HG03108 (cell line): ENCODE results near the gene ENTHD1.
"Not testable (repeated sequence)": the region's sequence is repeated elsewhere in the genome, so short reads cannot be mapped to it uniquely, and the experiment has no call there.

Experiments
- ATAC-seq: cut with Tn5 transposase; IDR thresholded peaks from one replicate; pipeline ENCODE4 v1.9.1; 2021; ENCODE audit warnings: moderate library complexity; ENCODE audit not compliant: unreplicated experiment

The ENTHD1 gene

DNA sequence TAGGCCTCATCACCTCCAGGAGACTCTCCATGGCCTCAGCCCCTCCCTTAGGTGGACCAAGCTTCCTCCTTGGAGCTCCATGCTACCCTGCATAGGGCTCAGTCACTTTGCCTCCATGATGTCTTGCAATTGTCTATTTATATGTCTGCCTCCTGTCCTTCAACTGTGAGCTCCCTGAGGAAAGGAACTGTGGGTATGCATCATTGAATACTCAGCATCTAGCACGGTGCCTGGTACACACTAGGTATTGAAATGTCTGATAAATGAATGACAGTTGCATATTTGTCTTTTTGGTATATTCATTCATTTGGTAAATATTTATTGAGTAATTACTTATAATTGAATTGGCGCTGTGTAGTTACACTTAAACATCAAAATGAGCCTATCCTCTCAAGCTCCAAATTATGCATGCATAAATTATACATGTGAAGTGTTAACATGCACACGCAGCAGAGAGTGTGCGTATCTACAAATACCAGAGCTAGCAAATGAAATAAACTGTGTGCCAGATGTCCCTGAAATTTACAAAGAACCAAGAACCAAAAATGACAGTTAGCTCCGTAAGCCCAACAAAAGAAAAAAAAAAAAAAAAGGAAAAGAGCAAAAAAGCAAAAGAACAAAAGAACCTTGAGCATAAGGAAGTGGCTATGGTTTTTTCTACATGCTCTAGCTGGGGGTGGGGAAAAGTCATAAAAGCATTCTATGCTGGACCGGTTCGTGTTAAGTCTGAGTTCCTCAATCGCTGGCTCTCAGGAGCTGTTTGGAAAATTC is 32.5 kb upstream of the ENTHD1 start:
- no peak for ATAC-seq

DNA sequence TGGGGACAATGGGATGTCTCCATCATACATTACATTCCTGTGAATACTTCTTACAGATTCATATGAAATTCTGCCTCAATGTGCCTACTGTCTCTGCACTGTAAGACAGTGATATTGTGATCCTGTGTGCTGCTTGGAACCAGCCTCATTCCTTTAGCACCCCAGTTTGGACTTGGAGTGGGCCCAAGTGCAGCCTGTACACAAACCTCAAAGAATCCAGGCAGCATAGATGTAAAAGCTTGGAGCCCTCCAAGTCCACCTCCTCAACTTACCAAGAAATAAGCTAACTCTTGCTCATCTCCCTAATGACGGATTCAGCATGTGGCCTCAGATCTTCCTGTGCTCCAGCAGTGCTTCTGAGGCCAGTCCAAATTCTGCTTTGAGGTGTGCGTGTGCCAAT is 31.7 kb upstream of the ENTHD1 start:
- ATAC-seq: no peak

DNA sequence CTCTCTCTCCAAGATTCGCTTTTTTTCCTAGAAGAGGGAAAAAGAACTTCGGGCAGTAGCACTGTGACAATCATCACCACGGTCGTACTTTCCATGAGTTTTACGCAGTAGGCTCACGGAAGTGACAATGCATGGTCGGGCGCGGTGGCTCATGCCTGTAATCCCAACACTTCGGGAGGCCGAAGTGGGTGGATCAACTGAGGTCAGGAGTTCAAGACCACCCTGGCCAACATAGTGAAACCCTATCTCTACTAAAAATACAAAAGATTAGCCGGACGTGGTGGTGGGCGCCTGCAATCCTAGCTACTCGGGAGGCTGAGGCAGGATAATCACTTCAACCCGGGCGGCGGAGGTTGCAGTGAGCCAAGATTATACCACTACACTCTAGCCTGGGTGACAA is 30.7 kb upstream of the ENTHD1 start:
- no peak for ATAC-seq

DNA sequence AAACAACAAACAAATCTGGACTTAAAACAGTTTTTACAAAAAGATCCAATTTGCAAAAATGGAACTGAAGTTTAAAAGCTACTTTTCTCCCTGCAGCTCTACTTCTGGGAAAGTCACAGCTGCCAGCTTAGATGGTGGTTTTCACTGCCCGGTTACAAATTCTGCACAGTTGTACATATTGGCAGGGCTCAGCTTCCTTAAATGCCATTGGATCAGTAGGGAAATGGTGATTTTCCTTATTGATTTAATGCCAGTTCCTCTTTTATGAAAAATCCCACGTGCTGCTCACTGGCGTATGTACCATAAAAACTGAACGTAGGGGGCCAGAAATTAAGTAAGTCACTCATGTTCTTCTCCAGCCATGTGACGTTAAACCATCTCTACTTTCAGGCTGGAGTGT is 30.1 kb upstream of the ENTHD1 start:
- no peak for ATAC-seq

DNA sequence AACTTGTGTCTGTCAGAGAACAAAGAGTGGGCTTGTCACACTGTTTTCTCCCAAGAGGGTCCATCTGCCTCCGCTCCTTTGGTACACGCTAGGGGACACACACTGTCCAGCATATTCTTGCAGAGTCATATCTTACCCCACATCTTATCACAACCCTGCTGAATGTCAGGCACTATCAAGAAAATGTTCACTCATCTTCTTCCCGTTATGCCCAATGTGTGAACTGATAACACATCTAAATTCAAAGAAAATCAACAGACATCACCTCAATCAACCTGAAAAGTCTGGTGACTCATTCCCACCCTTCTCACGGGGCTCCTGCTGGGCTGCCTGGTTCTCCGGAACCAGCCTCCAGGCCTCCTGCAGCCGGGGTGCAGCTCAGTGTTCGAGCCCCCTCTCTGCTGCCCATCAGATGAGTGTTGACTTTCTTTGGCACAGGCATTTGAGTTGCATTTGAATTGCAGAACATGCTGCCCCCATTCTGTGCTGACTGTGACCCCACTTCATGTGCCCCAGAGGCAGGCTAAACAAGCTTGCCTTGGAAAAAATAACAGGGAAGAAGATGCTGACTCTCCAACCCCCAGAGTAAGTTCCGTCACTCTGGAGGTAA is 26.7 kb upstream of the ENTHD1 start:
- ATAC-seq: no peak

DNA sequence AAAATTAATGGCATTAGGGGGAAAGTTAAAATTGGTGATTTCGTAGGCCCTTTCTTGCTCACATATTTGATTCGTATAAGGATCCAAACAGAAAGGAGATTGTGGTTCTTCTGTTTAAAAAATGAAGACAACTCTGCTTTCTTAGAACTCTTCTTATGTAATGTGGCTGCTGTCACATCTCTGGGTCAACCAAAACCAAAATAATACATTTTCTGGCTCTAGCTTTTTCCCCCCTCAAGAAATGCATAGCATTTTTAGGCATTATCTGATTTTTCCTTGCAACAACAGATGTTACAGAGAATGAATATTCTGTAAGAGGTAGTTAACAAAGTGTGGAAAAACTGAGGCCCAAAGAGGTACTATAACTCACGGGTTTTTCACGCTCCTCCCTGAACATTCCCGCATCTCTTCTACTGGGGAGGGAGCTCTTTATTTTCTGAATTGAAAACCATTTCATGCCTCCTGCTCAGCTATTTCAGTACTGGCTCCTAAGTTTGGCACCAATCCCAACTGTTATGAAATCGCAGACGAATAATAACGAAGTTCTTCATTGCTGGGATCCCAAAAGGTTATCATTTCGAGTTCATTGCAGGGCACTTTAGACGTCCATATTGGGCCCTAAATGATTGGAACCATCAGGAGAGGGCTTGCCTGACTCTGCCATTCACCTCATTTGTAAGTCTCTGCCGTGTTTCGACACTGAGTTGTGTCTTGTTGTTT is 24.4 kb upstream of the ENTHD1 start:
- ATAC-seq: no peak

DNA sequence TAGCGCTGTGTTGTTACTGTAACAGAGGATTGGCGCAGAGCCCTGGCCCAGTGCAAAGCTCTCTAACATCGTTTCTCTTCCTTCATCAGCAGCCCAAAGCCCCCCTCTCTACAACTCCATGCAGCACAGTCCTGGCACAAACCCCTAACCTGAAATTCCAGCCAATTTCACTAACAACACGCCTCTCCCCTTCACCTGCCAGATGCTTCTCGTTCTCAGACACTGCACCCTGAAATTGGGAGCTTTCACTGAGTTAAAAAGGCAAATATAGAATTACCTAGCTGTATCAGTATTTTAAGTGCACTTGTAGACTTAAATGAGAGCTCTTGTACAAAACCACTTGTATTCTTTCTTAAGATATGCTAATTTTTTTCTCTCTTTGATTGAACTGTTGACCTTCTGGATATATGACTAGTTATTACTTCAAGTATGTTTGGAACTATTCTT is 23.7 kb upstream of the ENTHD1 start:
- no peak for ATAC-seq

DNA sequence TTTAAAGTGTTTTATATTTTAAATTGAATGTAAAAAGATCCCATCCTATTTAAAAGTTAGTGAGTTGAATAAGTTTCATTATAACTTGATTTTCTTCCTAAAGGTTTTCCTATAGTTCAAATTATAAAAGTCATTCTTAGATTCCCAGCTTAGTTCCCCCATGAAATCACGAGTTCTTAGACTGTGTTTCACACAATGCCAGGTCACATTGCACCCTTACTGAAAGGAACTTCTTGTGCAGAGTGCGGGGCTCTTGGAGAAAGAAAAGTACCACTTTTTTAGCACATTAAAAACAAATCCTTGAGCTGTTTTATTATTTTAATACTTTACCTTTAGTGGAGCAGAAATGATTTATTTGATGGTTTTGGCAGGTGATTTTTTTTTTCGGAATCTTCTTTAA is 22.9 kb upstream of the ENTHD1 start:
- ATAC-seq: no peak

DNA sequence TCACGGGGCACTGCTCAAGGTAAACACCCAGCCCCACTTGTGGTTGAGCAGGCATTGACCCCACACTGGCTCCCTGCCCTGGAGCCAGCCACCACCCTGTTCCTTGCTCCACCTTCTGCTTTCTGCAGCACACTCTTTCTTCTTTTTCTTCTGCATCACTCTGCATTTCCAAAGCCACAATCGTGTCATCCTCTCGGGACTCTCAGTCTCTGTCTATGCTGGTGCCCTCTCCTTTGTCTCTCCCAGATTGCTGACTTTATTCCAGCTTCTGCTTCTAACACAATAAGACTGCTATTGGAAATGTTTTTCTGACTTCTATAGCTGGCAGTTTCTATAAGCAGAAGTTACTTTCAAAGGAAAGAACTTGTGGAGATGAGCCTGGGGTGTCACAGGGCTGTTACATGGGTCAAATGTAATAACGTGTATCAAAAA is 21.8 kb upstream of the ENTHD1 start:
- ATAC-seq: no peak

DNA sequence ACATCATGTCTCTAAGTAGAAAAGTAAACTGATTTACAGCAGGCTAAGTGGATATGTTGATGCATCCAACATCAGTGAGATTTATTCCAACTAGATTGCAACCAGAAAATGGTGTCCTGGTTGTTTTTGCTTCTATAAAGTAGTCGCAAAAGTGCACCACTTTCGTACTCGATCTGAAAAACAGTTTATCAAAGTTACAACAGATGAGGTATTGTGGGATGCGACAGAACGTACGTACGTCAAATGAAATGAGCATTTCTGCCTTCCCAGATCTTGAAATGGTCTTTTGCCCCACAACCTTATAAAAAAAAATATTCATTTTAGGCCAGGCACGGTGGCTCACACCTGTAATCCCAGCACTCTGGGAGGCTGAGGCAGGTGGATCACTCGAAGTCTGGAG is 21.0 kb upstream of the ENTHD1 start:
- ATAC-seq: no peak

DNA sequence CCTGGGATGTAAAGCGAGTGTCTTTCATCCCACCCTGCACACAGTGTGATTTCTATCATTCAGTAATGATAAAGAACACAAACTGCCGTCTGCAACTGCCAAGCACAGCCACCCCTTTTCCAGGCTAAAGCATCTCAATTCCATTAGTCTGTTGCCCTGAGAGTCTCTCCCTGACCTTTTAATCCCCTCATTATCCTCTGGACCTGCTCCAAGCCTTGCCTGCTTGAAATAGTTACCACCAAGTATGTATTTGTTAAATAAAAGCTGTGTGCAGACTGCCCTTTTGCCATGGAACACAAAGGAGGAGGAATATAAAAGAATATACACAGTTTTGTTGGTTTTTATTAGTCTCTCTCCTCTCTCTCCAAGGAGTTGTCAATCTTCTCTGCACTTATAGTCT is 20.3 kb upstream of the ENTHD1 start:
- ATAC-seq: no peak

DNA sequence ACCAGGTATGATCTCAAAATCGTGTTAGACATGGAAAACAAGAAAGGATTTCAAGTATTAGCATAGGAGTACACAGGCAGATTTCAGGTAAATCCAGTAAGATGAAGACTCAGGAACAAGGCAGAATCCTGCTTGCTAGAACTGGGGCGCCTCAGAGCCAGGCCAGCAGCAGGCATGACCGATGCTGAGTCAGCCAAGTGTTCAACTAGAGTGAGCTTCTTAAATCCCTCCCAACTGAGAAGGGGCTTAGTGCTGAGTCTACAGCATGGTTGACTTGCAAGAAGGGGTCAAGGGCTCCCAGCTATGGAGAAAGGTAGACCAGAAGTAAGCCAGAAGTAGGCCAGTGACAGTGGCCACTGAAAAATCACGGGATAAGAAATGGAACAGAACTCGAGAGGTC is 19.8 kb upstream of the ENTHD1 start:
- ATAC-seq: no peak

DNA sequence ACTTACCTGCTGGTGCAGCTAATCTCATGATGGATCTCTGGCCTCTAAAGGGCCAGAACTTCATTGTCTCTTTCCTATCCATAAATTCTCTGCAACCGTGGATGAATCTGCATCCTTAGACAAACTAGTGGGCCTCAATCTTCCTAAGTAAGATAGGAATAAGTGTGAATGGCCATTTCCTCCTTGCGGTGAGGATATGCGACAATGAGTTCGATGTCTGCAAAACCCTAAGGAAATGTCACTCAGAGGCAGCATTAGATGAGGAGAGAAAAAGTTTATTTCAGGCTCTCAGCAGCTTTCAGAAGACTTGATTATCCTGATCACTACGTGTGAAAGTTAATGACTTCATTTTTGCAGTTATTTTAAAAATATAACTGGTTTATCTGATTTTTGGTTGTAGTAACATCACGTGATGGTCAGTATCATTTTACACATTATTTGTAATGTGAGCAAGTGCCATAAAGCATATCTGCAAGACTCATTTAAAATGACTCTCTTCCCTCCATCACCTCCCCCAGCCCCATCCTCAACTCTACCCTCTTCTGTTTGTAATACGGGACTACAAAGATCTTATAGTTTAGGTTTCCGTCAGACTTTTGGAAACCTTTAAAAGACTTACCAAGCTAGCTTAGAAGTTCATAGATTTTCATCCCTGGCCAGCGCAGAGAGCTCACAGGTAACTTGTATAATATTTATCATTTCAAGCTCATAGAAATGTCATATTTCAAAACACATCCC is 17.5 kb upstream of the ENTHD1 start:
- ATAC-seq: no peak

DNA sequence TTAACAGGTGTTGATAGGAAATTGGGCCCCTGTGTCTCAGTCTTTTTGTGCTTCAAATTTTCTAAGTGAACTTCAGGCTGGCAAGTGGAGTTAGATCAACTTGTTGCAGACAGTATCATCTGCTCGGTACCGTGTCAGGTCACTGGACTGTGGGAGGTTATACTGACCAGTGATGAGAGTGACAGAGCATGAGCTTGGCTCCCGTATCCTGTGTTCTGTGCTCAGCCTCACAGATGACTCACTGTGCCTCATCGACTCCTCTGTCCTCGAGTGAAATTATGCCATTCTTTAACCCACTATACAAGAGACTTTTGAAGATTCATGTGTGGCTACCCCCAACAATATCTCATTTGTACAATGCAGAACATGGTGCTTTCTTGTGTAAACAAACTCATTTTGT is 15.2 kb upstream of the ENTHD1 start:
- no peak for ATAC-seq

DNA sequence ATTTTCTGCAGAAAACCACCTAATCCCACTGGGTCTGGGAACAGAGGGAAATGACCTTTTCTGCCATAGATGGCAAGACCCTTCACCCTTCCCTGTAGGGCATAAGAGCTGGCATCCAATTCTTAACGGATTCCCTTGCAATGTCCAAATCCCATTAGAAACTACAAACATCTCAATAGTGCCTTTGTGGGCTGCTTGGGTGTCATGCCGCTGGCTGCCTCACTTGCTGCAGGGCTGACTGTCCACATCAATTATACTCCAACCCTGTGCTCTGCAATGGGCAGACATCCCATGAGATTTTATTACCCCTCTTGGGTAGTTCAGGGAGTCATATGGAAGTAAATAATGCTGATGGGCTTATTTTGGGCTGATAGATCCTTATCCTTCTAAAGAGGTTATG is 14.6 kb upstream of the ENTHD1 start:
- ATAC-seq: no peak

DNA sequence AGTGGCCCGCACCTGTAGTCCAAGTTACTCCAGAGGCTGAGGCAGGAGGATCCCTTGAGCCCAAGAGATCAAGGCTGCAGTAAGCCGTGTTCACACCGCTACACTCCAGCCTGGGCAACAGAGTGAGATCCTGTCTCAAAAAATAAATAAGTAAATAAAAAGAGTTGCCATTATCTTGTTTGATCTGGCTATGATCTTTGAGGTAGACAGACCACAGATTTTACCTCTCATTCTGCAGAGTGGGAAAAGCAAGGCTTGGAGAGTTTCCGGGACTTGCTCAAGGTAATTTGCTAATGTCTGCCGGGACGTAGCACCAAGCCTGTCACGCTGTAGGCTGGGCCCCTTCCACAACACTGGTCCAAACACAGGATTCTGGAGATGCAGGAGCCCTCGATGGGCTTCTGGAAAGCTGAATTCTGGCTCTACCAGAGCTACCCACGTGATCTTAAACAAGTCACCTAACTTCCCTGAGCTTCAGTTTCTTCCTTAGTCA is 14.1 kb upstream of the ENTHD1 start:
- no peak for ATAC-seq

DNA sequence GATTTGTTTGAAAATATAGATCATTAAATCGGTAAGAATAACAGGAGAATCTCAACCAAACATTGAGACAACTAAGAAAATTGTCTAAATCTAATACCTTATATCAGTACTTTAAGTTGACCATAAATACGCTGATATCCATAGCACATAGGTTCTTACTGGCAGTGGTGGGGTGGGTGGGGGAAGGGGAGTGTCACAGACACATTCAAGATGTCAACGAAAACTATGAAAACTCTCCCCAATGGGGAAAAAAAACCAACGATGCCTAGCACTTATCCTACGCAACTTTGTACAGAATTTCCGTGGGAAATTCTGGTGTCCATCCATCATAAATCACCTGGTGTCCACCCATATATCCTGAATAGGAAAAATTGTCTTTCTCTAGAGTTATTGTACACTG is 13.5 kb upstream of the ENTHD1 start:
- no peak for ATAC-seq

DNA sequence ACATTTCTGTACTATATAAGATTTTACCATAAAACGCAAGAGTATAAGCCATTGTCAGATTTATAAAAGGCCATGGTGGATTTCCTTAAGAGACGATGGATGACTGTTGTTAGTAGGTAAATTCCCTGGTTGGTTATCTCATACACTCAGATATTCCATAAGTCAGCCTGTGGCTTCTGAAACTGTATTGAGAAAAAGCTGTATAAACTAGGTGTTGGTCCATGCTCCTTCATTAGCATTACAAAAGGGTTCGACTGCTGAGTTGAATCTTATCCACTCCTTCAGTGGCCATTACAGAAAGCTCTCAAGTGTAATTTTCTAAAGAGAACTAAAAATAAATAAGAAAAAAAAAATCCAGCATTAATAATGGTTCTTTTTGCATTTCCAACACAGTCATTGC is 12.6 kb upstream of the ENTHD1 start:
- ATAC-seq: no peak

DNA sequence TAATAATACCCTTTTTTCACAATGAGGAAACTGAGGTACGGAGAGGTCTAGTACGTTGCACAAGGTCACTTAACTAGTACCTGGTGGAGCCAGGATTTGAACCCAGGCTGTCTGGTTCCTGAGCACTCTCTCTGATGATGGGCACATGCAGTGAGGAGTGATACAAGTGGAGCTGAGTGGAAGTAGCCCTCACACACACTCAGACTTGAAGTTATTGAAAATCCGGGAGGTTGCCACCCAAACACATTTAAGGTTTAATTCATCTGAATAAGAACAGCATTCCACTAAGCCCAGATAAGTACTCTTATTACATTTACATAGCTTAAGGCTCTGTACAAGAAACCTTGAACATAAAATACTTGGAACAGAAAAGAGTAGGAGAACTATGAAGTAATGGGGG is 12.1 kb upstream of the ENTHD1 start:
- ATAC-seq: no peak

DNA sequence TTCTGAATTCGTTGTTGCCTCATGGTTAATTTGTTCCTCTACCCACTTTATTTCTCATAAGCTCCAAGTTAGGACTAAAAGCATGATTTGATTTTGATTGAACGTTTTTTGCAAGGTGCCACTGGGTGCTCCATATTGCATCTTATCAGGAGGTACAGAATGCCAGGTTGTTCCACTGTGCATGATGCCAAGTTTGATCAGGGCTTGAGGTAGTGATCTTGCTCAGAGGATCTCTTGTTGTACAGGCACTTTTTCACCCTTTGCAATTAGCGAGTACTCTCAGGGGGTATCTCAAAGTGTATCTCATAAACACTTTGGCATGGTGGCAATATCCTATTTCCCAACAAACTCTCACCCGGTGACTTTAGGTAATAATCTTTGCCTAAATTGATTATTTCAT is 11.3 kb upstream of the ENTHD1 start:
- ATAC-seq: no peak

DNA sequence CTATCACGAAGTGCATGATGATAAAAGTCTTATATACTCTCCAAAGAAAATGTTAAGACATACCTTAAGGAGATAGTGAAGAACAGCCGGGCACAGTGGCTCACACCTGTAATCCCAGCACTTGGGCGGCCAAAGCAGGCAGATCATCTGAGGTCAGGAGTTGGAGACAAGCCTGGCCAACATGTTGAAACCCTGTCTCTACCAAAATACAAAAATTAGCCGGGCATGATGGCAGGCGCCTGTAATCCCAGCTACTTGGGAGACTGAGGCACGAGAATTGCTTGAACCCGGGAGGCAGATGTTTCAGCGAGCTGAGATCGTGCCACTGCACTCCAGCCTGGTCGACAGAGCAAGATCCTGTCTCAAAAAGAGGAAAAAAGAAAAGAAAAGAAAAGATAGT is 10.5 kb upstream of the ENTHD1 start:
- ATAC-seq: not testable (repeated sequence)
